PC-9 (cell line): ENCODE results near the gene DNASE2. TPM values are rescaled to one million over a fixed set of nuclear protein-coding genes. Genes with fewer than 3 reads are reported as not detected.

ENCODE experiments used
- BruUV-seq: library from RNA; stranded (reverse); fragments of 400-500 nt; replicated peaks from 2 replicates; lab custom pipeline; 2021; lab: Mats Ljungman, UMichigan
- CTCF ChIA-PET: fragments of 300-600 bp; sonication (Branson Sonifier 250); formaldehyde crosslinking; loops from one replicate; lab custom pipeline; 2022; ENCODE audit warnings: antibody characterized with exemption; lab: Charles Lee
- POLR2A ChIA-PET: fragments of 300-600 bp; sonication (Branson Sonifier 250); formaldehyde crosslinking; loops from one replicate; lab custom pipeline; 2022; ENCODE audit warnings: antibody characterized with exemption; ENCODE audit not compliant: unreplicated experiment; lab: Charles Lee
- DNase-seq, 2 experiments: peaks; one replicate each; pipeline versions ENCODE4 v3.0.0 to v3.0.0-alpha.2; 2015 to 2022; ENCODE audit warnings: mixed read lengths in 1 of 2
- H2AFZ ChIP-seq: fragments of 200-600 bp; sonication (generic); 2 replicates; pipeline ENCODE4 v1.8.1; 2017; ENCODE audit warnings: antibody characterized with exemption
- H3F3A ChIP-seq: fragments of 200-600 bp; sonication (generic); 2 replicates; pipeline ENCODE4 v1.8.1; 2017; ENCODE audit warnings: antibody characterized with exemption, mild to moderate bottlenecking, low read depth; ENCODE audit not compliant: insufficient read depth
- H3K27ac ChIP-seq: fragments of 200-600 bp; sonication (generic); 2 replicates; pipeline ENCODE4 v1.6.1; 2016; ENCODE audit warnings: mixed run types
- H3K27me3 ChIP-seq: fragments of 200-600 bp; sonication (generic); 2 replicates; pipeline ENCODE4 v1.6.1; 2016; ENCODE audit warnings: low read depth, mixed run types; ENCODE audit not compliant: insufficient read depth
- H3K36me3 ChIP-seq: fragments of 200-600 bp; sonication (generic); 2 replicates; pipeline ENCODE4 v1.6.1; 2016; ENCODE audit warnings: low read depth, mixed run types
- H3K4me1 ChIP-seq: fragments of 200-600 bp; sonication (generic); replicated peaks from 2 replicates; pipeline ENCODE4 v1.6.1; 2016; ENCODE audit warnings: mixed run types; ENCODE audit not compliant: insufficient read depth
- H3K4me2 ChIP-seq: fragments of 200-600 bp; sonication (generic); 2 replicates; pipeline ENCODE4 v1.6.1; 2017; ENCODE audit warnings: mixed run types
- H3K4me3 ChIP-seq: fragments of 200-600 bp; sonication (generic); 2 replicates; pipeline ENCODE4 v1.6.1; 2016; ENCODE audit warnings: mixed run types
- H3K79me2 ChIP-seq: fragments of 200-600 bp; sonication (generic); 2 replicates; pipeline ENCODE4 v1.6.1; 2017; ENCODE audit warnings: low read depth, mixed run types
- H3K9me2 ChIP-seq: fragments of 200-600 bp; sonication (generic); 2 replicates; pipeline ENCODE4 v1.8.1; 2017; ENCODE audit warnings: mild to moderate bottlenecking; ENCODE audit not compliant: insufficient read depth
- H3K9me3 ChIP-seq: fragments of 200-600 bp; sonication (generic); 2 replicates; pipeline ENCODE4 v1.8.1; 2016; ENCODE audit warnings: low read depth; ENCODE audit not compliant: insufficient read depth
- H4K20me1 ChIP-seq: fragments of 200-600 bp; sonication (generic); 2 replicates; pipeline ENCODE4 v1.8.1; 2017; ENCODE audit not compliant: insufficient read depth
- CTCF ChIP-seq: fragments of 200-600 bp; sonication (generic); conservative IDR thresholded peaks from 2 replicates; pipeline ENCODE4 v1.6.1; 2017; ENCODE audit warnings: mixed run types, antibody characterized with exemption, mild to moderate bottlenecking, moderate library complexity
- EZH2 ChIP-seq: fragments of 200-600 bp; sonication (generic); IDR thresholded peaks from 2 replicates; pipeline ENCODE4 v1.8.0; 2017; ENCODE audit warnings: antibody characterized with exemption, low read depth
- intact Hi-C: fragments of 100-400 bp; cut with micrococcal nuclease; formaldehyde crosslinking; loops from one replicate; pipeline ENCODE4 v1.10.0; 2022; ENCODE audit not compliant: unreplicated experiment
- total RNA-seq: library from RNA; stranded (reverse); gene quantifications from 2 replicates; pipeline ENCODE4 v1.2.3, GENCODE V29; 2021

DNASE2 gene
- total RNA-seq, 1 experiment from 2014 or later, result 68.4 TPM

GRCh38 chr19:12880551-12881171, 588 bp downstream of the DNASE2 start:
- Histone ChIP-seq H3K4me1 (peaks cover 14% of the 10 kb centered on the region), H3F3A (peaks cover 28% of the 10 kb centered on the region), H3K9me2 (no peaks in the 10 kb centered on the region), H2AFZ (peak overlapping the region; percentile 96), H4K20me1 (no peaks in the 10 kb centered on the region), H3K4me2 (peak overlapping the region; percentile 92), H3K79me2 (peaks cover 10% of the 10 kb centered on the region; the same call in 1 of the 2 replicates), H3K9me3 (peaks cover 11% of the 10 kb centered on the region; the same call in 1 of the 2 replicates), H3K27ac (peak overlapping the region; percentile 66), H3K4me3 (peak overlapping the region; percentile 77), H3K36me3 (no peaks in the 10 kb centered on the region), H3K27me3 (no peaks in the 10 kb centered on the region)
- ChIA-PET CTCF (interaction anchor here (1.1 kb wide), 1 partner anchor 33 kb away, joined by 3 read pairs; no protein-coding TSS in a partner anchor), POLR2A (interaction anchor here (0.5 to 0.6 kb wide), 4 partner anchors 15 to 163 kb away, joined by 3 to 4 read pairs (median 4); partner anchors contain the start of gene SYCE2)
- TF ChIP-seq EZH2 (no peak), CTCF (no peak)
- BruUV-seq, result TSS peak; percentile 18
- intact Hi-C loops, result no loop called here
- DNase-seq, result no peak

- intact Hi-C loops, result no loop called here
- H3F3A ChIP-seq, result peaks cover 26% of the 10 kb centered on the region
- H3K9me2 ChIP-seq, result no peaks in the 10 kb centered on the region
- H2AFZ ChIP-seq, result no peak overlapping the region
- H3K4me2 ChIP-seq, result no peak overlapping the region
- no TSS peak for BruUV-seq
- H3K27ac ChIP-seq, result no peak overlapping the region
- ChIA-PET CTCF (no interaction called here), POLR2A (no interaction called here)
- H4K20me1 ChIP-seq, result no peaks in the 10 kb centered on the region
- H3K4me3 ChIP-seq, result no peak overlapping the region
- H3K9me3 ChIP-seq, result no peaks in the 10 kb centered on the region
- no peaks in the 10 kb centered on the region for H3K27me3 ChIP-seq
- H3K4me1 ChIP-seq, result 0 out of 2 replicates have a peak, but pooled peaks cover 2% of the 10 kb centered on the region
- 0 out of 2 replicates have a peak, but pooled peaks cover under 1% of the 10 kb centered on the region for H3K79me2 ChIP-seq
- TF ChIP-seq EZH2 (no peak), CTCF (no peak)
- no peaks in the 10 kb centered on the region for H3K36me3 ChIP-seq
- no peak for DNase-seq
Observed at GRCh38 chr19:12875086-12875485, 6.2 kb downstream of the DNASE2 start.

- Histone ChIP-seq H3F3A (peaks cover 26% of the 10 kb centered on the region), H3K27me3 (no peaks in the 10 kb centered on the region), H3K4me2 (peak overlapping the region; percentile 75), H3K9me3 (no peaks in the 10 kb centered on the region), H3K27ac (no peak overlapping the region), H2AFZ (no peak overlapping the region), H3K79me2 (no peaks in the 10 kb centered on the region), H3K4me1 (no peaks in the 10 kb centered on the region), H3K4me3 (no peak overlapping the region), H4K20me1 (no peaks in the 10 kb centered on the region), H3K36me3 (no peaks in the 10 kb centered on the region), H3K9me2 (no peaks in the 10 kb centered on the region)
- TF ChIP-seq EZH2 (no peak), CTCF (no peak)
- POLR2A ChIA-PET, result no interaction called here
- no TSS peak for BruUV-seq
- DNase-seq, result no peak
- CTCF ChIA-PET, result no interaction called here
- intact Hi-C loops, result no loop called here
Observed at GRCh38 chr19:12873891-12874745, 7.1 kb downstream of the DNASE2 start.
